LoVo (cell line): ENCODE results near the gene GRAPL.
"Not testable (repeated sequence)": the region's sequence is repeated elsewhere in the genome, so short reads cannot be mapped to it uniquely, and the experiment has no call there.

Experiments used
- DNase-seq: peaks from one replicate; pipeline ENCODE4 v3.0.0-alpha.2; 2016; ENCODE audit warnings: low spot score

Gene GRAPL

GRCh38 chr17:19136605-19137004, 9.2 kb downstream of the GRAPL start:
- not testable (repeated sequence) for DNase-seq

- not testable (repeated sequence) for DNase-seq
Measured at GRCh38 chr17:19137959-19138358, 10.6 kb downstream of the GRAPL start.

GRCh38 chr17:19141366-19142155, 14.2 kb downstream of the GRAPL start:
- not testable (repeated sequence) for DNase-seq

GRCh38 chr17:19142419-19142818, 15.0 kb downstream of the GRAPL start:
- not testable (repeated sequence) for DNase-seq

GRCh38 chr17:19143097-19143777, 15.8 kb downstream of the GRAPL start:
- DNase-seq: not testable (repeated sequence)

- DNase-seq: not testable (repeated sequence)
Measured at GRCh38 chr17:19144373-19144772, 17.0 kb downstream of the GRAPL start.

- DNase-seq: not testable (repeated sequence)
Measured at GRCh38 chr17:19145471-19145870, 18.1 kb downstream of the GRAPL start.

- not testable (repeated sequence) for DNase-seq
Measured at GRCh38 chr17:19150678-19151615, 23.6 kb downstream of the GRAPL start.

- not testable (repeated sequence) for DNase-seq
Measured at GRCh38 chr17:19157628-19158027, 30.2 kb downstream of the GRAPL start.

GRCh38 chr17:19158478-19158877, 31.1 kb downstream of the GRAPL start:
- not testable (repeated sequence) for DNase-seq

- DNase-seq: not testable (repeated sequence)
Measured at GRCh38 chr17:19158938-19159337, 31.5 kb downstream of the GRAPL start.

GRCh38 chr17:19161308-19162107, 34.1 kb downstream of the GRAPL start:
- not testable (repeated sequence) for DNase-seq

GRCh38 chr17:19162384-19163216, 35.2 kb downstream of the GRAPL start:
- not testable (repeated sequence) for DNase-seq

GRCh38 chr17:19174422-19174821, 47.0 kb downstream of the GRAPL start:
- not testable (repeated sequence) for DNase-seq

- DNase-seq: not testable (repeated sequence)
Measured at GRCh38 chr17:19175410-19175809, 48.0 kb downstream of the GRAPL start.

- not testable (repeated sequence) for DNase-seq
Measured at GRCh38 chr17:19181040-19181875, 53.9 kb downstream of the GRAPL start.

GRCh38 chr17:19187883-19188869, 60.8 kb downstream of the GRAPL start:
- not testable (repeated sequence) for DNase-seq
